ENCODE data around the gene TBXAS1.

The TBXAS1 gene

GRCh38 chr7:139946533-139946932, 117.5 kb downstream of the TBXAS1 start:
- TF ChIP-seq CTCF (IDR thresholded peaks at IDR 0.05; ENCODE audit: low read depth, low read length, poor library complexity, severe bottlenecking) (no peak), EZH2phosphoT487 (IDR thresholded peaks at IDR 0.05; ENCODE audit: borderline replicate concordance, low read length) (no peak)
- H3K27me3 ChIP-seq (ENCODE audit: control insufficient read depth, low read length): peaks cover 11% of the 10 kb centered on the region; the same call in 1 of the 2 replicates

GRCh38 chr7:139947021-139947420, 118.0 kb downstream of the TBXAS1 start:
- no peak overlapping the region for H3K27ac ChIP-seq (ENCODE audit: low read depth, low read length)
- peaks cover 11% of the 10 kb centered on the region; the same call in 1 of the 2 replicates for H3K27me3 ChIP-seq (ENCODE audit: control insufficient read depth, low read length)
- H3K4me1 ChIP-seq (ENCODE audit: control insufficient read depth, low read length): peaks cover 1% of the 10 kb centered on the region; the same call in 1 of the 2 replicates
- H3K9me2 ChIP-seq (replicated peaks; ENCODE audit: control insufficient read depth, low read length): no peaks in the 10 kb centered on the region
- no peaks in the 10 kb centered on the region for H3K9me3 ChIP-seq (ENCODE audit: control insufficient read depth, insufficient read depth, low read length)
- H3K79me2 ChIP-seq (ENCODE audit: control insufficient read depth, low read length): no peaks in the 10 kb centered on the region
- H3K36me3 ChIP-seq (ENCODE audit: control insufficient read depth, low read length): no peaks in the 10 kb centered on the region
- H4K20me1 ChIP-seq (ENCODE audit: control insufficient read depth, insufficient read depth, low read depth, low read length): no peaks in the 10 kb centered on the region
- TF ChIP-seq CTCF (IDR thresholded peaks at IDR 0.05; ENCODE audit: low read depth, low read length, poor library complexity, severe bottlenecking): no peak
- TF ChIP-seq EZH2phosphoT487 (IDR thresholded peaks at IDR 0.05; ENCODE audit: borderline replicate concordance, low read length): no peak
- no peak overlapping the region for H3K4me2 ChIP-seq (ENCODE audit: low read length)
- no peak overlapping the region for H3K4me3 ChIP-seq (ENCODE audit: low read length)
- H3F3A ChIP-seq (ENCODE audit: control insufficient read depth, insufficient read depth): no peaks in the 10 kb centered on the region

More at GRCh38 chr7:139946533-139946932, 117.5 kb downstream of the TBXAS1 start:
- Histone ChIP-seq H3K4me1 (ENCODE audit: control insufficient read depth, low read length) (peaks cover 6% of the 10 kb centered on the region; the same call in 1 of the 2 replicates), H3K4me2 (ENCODE audit: low read length) (no peak overlapping the region), H3K36me3 (ENCODE audit: control insufficient read depth, low read length) (no peaks in the 10 kb centered on the region), H3K79me2 (ENCODE audit: control insufficient read depth, low read length) (no peaks in the 10 kb centered on the region), H3K9me3 (ENCODE audit: control insufficient read depth, insufficient read depth, low read length) (no peaks in the 10 kb centered on the region), H3F3A (ENCODE audit: control insufficient read depth, insufficient read depth) (no peaks in the 10 kb centered on the region), H4K20me1 (ENCODE audit: control insufficient read depth, insufficient read depth, low read depth, low read length) (no peaks in the 10 kb centered on the region), H3K27ac (ENCODE audit: low read depth, low read length) (no peak overlapping the region), H3K4me3 (ENCODE audit: low read length) (no peak overlapping the region), H3K9me2 (replicated peaks; ENCODE audit: control insufficient read depth, low read length) (no peaks in the 10 kb centered on the region)

GRCh38 chr7:139948167-139948566, 119.1 kb downstream of the TBXAS1 start:
- no peak overlapping the region for H3K4me2 ChIP-seq (ENCODE audit: low read length)
- H3K9me3 ChIP-seq (ENCODE audit: control insufficient read depth, insufficient read depth, low read length): no peaks in the 10 kb centered on the region
- no peaks in the 10 kb centered on the region for H3F3A ChIP-seq (ENCODE audit: control insufficient read depth, insufficient read depth)
- TF ChIP-seq EZH2phosphoT487 (IDR thresholded peaks at IDR 0.05; ENCODE audit: borderline replicate concordance, low read length) (no peak), CTCF (IDR thresholded peaks at IDR 0.05; ENCODE audit: low read depth, low read length, poor library complexity, severe bottlenecking) (no peak)
- no peak overlapping the region for H3K27ac ChIP-seq (ENCODE audit: low read depth, low read length)
- H3K4me1 ChIP-seq (ENCODE audit: control insufficient read depth, low read length): no peaks in the 10 kb centered on the region
- no peaks in the 10 kb centered on the region for H3K36me3 ChIP-seq (ENCODE audit: control insufficient read depth, low read length)
- peaks cover 11% of the 10 kb centered on the region; the same call in 1 of the 2 replicates for H3K27me3 ChIP-seq (ENCODE audit: control insufficient read depth, low read length)
- H3K4me3 ChIP-seq (ENCODE audit: low read length): no peak overlapping the region
- no peaks in the 10 kb centered on the region for H4K20me1 ChIP-seq (ENCODE audit: control insufficient read depth, insufficient read depth, low read depth, low read length)
- no peaks in the 10 kb centered on the region for H3K79me2 ChIP-seq (ENCODE audit: control insufficient read depth, low read length)
- H3K9me2 ChIP-seq (replicated peaks; ENCODE audit: control insufficient read depth, low read length): no peaks in the 10 kb centered on the region

All from DOHH2 (cell line).